Vagina (tissue), 2 donors: ENCODE results near the gene PLGLB1.
"Not testable (repeated sequence)": the region's sequence is repeated elsewhere in the genome, so short reads cannot be mapped to it uniquely, and the experiment has no call there.

ENCODE experiments used
- CTCF ChIP-seq, 3 experiments: fragments of 450-650 bp in 2 of 3; fragments of 200-600 bp in 1 of 3; sonication (generic) in 1 of 3; IDR thresholded peaks; one replicate each; pipeline ENCODE4 v1.5.1; 2017 to 2019; ENCODE audit warnings: antibody characterized with exemption in 3 of 3, mild to moderate bottlenecking in 2 of 3, moderate library complexity in 2 of 3
- POLR2A ChIP-seq, 2 donors: fragments of 450-650 bp; IDR thresholded peaks; one replicate each; pipeline ENCODE4 v1.6.1; 2017; ENCODE audit warnings: antibody characterized with exemption in 2 of 2, mild to moderate bottlenecking in 2 of 2, moderate library complexity in 2 of 2

GRCh38 chr2:87026816-87027215, 5.2 kb upstream of the PLGLB1 start:
- not testable (repeated sequence) for TF ChIP-seq CTCF, POLR2A (IDR thresholded peaks at IDR 0.05)
